SK-N-SH (cell line): ENCODE results near the gene MVB12A. TPM values are rescaled to one million over a fixed set of nuclear protein-coding genes. Genes with fewer than 3 reads are reported as not detected.

Source experiments
- CTCF ChIA-PET: fragments of 300-600, 350-600 bp; formaldehyde crosslinking; extraction: SDS; loops from one replicate; lab custom pipeline; 2021; lab: Yijun Ruan, JAX
- POLR2A ChIA-PET: fragments of 350-600 bp; sonication (Branson Sonifier 250); formaldehyde crosslinking; extraction: SDS; loops from one replicate; lab custom pipeline; 2020; ENCODE audit warnings: antibody characterized with exemption, inconsistent platforms; lab: Yijun Ruan, JAX
- DNase-seq: peaks from one replicate; pipeline ENCODE4 v3.0.0; 2012
- H2AFZ ChIP-seq: fragments of 200-600 bp; sonication (generic); 2 replicates; pipeline ENCODE4 v1.8.1; 2016; ENCODE audit warnings: antibody characterized with exemption, mild to moderate bottlenecking, low read depth
- H3F3A ChIP-seq: fragments of 200-600 bp; sonication (generic); replicated peaks from 2 replicates; pipeline ENCODE3; 2016; ENCODE audit warnings: antibody characterized with exemption, mild to moderate bottlenecking; ENCODE audit not compliant: insufficient read depth
- H3K27ac ChIP-seq, 2 experiments: fragments of 200-500 bp in 1 of 2; fragments of 200-600 bp in 1 of 2; sonication (Bioruptor generic) in 1 of 2; sonication (generic), shearing (Covaris generic) in 1 of 2; 2 replicates each; pipeline versions ENCODE4 v1.5.1 to v1.6.1; 2014 to 2016; ENCODE audit warnings: low read depth in 2 of 2, inconsistent platforms in 1 of 2, low read length in 1 of 2, mild to moderate bottlenecking in 1 of 2, mixed read lengths in 1 of 2
- H3K27me3 ChIP-seq: fragments of 200-600 bp; sonication (generic), shearing (Covaris generic); 2 replicates; pipeline ENCODE4 v1.6.1; 2016; ENCODE audit warnings: mixed run types; ENCODE audit not compliant: insufficient read depth
- H3K36me3 ChIP-seq, 2 experiments: fragments of 200-500 bp in 1 of 2; fragments of 200-600 bp in 1 of 2; sonication (Bioruptor generic) in 1 of 2; sonication (generic) in 1 of 2; replicated peaks in 1 of 2; 2 replicates each; pipeline versions ENCODE3 to v1.5.1; 2014 to 2016; ENCODE audit warnings: low read length in 1 of 2, mild to moderate bottlenecking in 1 of 2; ENCODE audit not compliant: insufficient read depth in 2 of 2, control insufficient read depth in 1 of 2
- H3K4me1 ChIP-seq, 2 experiments: fragments of 200-500 bp in 1 of 2; fragments of 200-600 bp in 1 of 2; sonication (Bioruptor generic) in 1 of 2; sonication (generic), shearing (Covaris generic) in 1 of 2; 2 replicates each; pipeline versions ENCODE4 v1.5.1 to v1.6.1; 2014 to 2016; ENCODE audit warnings: low read depth in 1 of 2, low read length in 1 of 2, mixed run types in 1 of 2; ENCODE audit not compliant: insufficient read depth in 2 of 2, control insufficient read depth in 1 of 2
- H3K4me2 ChIP-seq: fragments of 200-600 bp; sonication (generic), shearing (Covaris generic); 2 replicates; pipeline ENCODE4 v1.6.1; 2017; ENCODE audit warnings: mixed run types
- H3K4me3 ChIP-seq, 2 experiments: fragments of 200-500 bp in 1 of 2; fragments of 200-600 bp in 1 of 2; sonication (Bioruptor generic) in 1 of 2; sonication (generic), shearing (Covaris generic) in 1 of 2; 2 replicates each; pipeline versions ENCODE4 v1.5.1 to v1.8.1; 2014 to 2016; ENCODE audit warnings: low read depth in 2 of 2, inconsistent platforms in 1 of 2, low read length in 1 of 2, mild to moderate bottlenecking in 1 of 2, mixed read lengths in 1 of 2, moderate library complexity in 1 of 2
- H3K79me2 ChIP-seq: fragments of 200-600 bp; sonication (generic); 2 replicates; pipeline ENCODE4 v1.8.1; 2017; ENCODE audit warnings: mild to moderate bottlenecking; ENCODE audit not compliant: insufficient read depth
- H3K9ac ChIP-seq: fragments of 200-600 bp; sonication (generic); 2 replicates; pipeline ENCODE4 v1.6.1; 2017; ENCODE audit warnings: mixed run types
- H3K9me2 ChIP-seq: fragments of 200-600 bp; sonication (generic); 2 replicates; pipeline ENCODE4 v1.6.1; 2017; ENCODE audit warnings: mixed run types
- H3K9me3 ChIP-seq: fragments of 200-600 bp; sonication (generic); 2 replicates; pipeline ENCODE4 v1.6.1; 2017; ENCODE audit warnings: mixed run types, mild to moderate bottlenecking, moderate library complexity
- H4K20me1 ChIP-seq: fragments of 200-600 bp; sonication (generic); 2 replicates; pipeline ENCODE4 v1.6.1; 2017; ENCODE audit warnings: mild to moderate bottlenecking, mixed run types; ENCODE audit not compliant: insufficient read depth
- ELF1 ChIP-seq: IDR thresholded peaks from 2 replicates; pipeline ENCODE4 v1.4.0; 2012
- FOSL2 ChIP-seq: IDR thresholded peaks from 2 replicates; pipeline ENCODE4 v1.4.0; 2012; ENCODE audit warnings: low read depth, mild to moderate bottlenecking, moderate library complexity, borderline replicate concordance
- FOXM1 ChIP-seq: IDR thresholded peaks from 2 replicates; pipeline ENCODE4 v1.4.0; 2012; ENCODE audit warnings: low read depth, mild to moderate bottlenecking
- GABPA ChIP-seq: IDR thresholded peaks from 2 replicates; pipeline ENCODE4 v1.4.0; 2012; ENCODE audit warnings: low read depth, mild to moderate bottlenecking
- MXI1 ChIP-seq: IDR thresholded peaks from 2 replicates; pipeline ENCODE4 v1.6.1; 2012; ENCODE audit warnings: mild to moderate bottlenecking, low read depth, low read length, improper control_type of control experiment
- NFIC ChIP-seq: IDR thresholded peaks from 2 replicates; pipeline ENCODE4 v1.4.0; 2012; ENCODE audit warnings: borderline replicate concordance
- NRF1 ChIP-seq: IDR thresholded peaks from 2 replicates; pipeline ENCODE4 v1.6.1; 2012; ENCODE audit warnings: low read depth, mild to moderate bottlenecking, low read length
- POLR2AphosphoS5 ChIP-seq: IDR thresholded peaks from 2 replicates; pipeline ENCODE4 v1.6.1; 2012; ENCODE audit warnings: low read depth, low read length
- RFX5 ChIP-seq: IDR thresholded peaks from 2 replicates; pipeline ENCODE4 v1.6.1; 2012; ENCODE audit warnings: mild to moderate bottlenecking, improper control_type of control experiment, low read length
- RXRA ChIP-seq: IDR thresholded peaks from 2 replicates; pipeline ENCODE4 v1.4.0; 2012; ENCODE audit warnings: low read depth, mild to moderate bottlenecking, borderline replicate concordance
- SMC3 ChIP-seq: IDR thresholded peaks from 2 replicates; pipeline ENCODE4 v1.6.1; 2012; ENCODE audit warnings: low read depth, low read length, improper control_type of control experiment
- TEAD4 ChIP-seq: IDR thresholded peaks from 2 replicates; pipeline ENCODE4 v1.4.0; 2012; ENCODE audit warnings: mild to moderate bottlenecking, borderline replicate concordance; ENCODE audit not compliant: insufficient read depth
- WGBS: methylation state at CpG from one replicate; pipeline ENCODE4 v1.1.6; 2017; ENCODE audit warnings: low lambda C conversion rate; 5-methylcytosine and 5-hydroxymethylcytosine counted together
- polyA plus RNA-seq, 3 experiments: library from polyadenylated mRNA; depleted of rRNA; stranded (reverse); fragments of >200 nt; gene quantifications; 2 replicates each; pipeline ENCODE4 v1.2.3, GENCODE V29; 2012
- TF ChIP-seq, protein P1 (sequence below): IDR thresholded peaks from 2 replicates; pipeline ENCODE4 v1.6.1; 2012; ENCODE audit warnings: mild to moderate bottlenecking, low read depth, low read length, moderate library complexity
- TF ChIP-seq, protein P2 (sequence below): IDR thresholded peaks from 2 replicates; pipeline ENCODE4; 2012
- TF ChIP-seq, protein P3 (sequence below): IDR thresholded peaks from 2 replicates; pipeline ENCODE4 v1.4.0; 2012; ENCODE audit warnings: low read depth
- TF ChIP-seq, protein P4 (sequence below): IDR thresholded peaks from 2 replicates; pipeline ENCODE4 v1.4.0; 2012; ENCODE audit warnings: low read depth, borderline replicate concordance

MVB12A gene
- polyA plus RNA-seq, 1 of the 3 experiments (the other 2 are of a cell fraction) = 63.9 TPM

DNA sequence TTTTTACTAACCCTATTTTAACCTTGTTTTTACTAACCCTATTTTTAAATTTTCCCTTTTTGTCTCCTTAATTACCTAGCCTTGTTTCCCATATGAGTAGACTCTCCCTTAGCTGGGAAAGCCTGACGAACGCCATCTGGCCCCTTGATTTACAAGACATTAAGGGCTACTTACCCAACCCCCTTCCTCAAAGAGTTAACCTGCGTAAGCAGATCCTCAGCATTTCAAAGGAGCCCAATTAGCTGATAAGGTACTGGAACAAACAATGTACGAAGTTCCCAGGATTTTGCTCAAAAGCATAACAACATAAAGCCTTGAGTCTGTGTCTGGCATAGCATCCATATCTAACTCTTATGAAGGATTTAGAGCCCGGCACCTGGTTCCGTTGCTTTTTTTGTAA, 4.7 kb upstream of the MVB12A start:
- CTCF ChIA-PET = interaction anchor here (1.1 kb wide), 1 partner anchor 24 kb away, joined by 3 read pairs; no protein-coding TSS in a partner anchor
- TF ChIP-seq POLR2AphosphoS5 (no peak), RFX5 (no peak), SMC3 (no peak), NRF1 (no peak), FOSL2 (no peak), FOXM1 (no peak), TEAD4 (no peak), ELF1 (no peak), MXI1 (no peak), RXRA (no peak)
- TF ChIP-seq, protein P1, sequence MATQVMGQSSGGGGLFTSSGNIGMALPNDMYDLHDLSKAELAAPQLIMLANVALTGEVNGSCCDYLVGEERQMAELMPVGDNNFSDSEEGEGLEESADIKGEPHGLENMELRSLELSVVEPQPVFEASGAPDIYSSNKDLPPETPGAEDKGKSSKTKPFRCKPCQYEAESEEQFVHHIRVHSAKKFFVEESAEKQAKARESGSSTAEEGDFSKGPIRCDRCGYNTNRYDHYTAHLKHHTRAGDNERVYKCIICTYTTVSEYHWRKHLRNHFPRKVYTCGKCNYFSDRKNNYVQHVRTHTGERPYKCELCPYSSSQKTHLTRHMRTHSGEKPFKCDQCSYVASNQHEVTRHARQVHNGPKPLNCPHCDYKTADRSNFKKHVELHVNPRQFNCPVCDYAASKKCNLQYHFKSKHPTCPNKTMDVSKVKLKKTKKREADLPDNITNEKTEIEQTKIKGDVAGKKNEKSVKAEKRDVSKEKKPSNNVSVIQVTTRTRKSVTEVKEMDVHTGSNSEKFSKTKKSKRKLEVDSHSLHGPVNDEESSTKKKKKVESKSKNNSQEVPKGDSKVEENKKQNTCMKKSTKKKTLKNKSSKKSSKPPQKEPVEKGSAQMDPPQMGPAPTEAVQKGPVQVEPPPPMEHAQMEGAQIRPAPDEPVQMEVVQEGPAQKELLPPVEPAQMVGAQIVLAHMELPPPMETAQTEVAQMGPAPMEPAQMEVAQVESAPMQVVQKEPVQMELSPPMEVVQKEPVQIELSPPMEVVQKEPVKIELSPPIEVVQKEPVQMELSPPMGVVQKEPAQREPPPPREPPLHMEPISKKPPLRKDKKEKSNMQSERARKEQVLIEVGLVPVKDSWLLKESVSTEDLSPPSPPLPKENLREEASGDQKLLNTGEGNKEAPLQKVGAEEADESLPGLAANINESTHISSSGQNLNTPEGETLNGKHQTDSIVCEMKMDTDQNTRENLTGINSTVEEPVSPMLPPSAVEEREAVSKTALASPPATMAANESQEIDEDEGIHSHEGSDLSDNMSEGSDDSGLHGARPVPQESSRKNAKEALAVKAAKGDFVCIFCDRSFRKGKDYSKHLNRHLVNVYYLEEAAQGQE = no peak
- TF ChIP-seq, protein P2, sequence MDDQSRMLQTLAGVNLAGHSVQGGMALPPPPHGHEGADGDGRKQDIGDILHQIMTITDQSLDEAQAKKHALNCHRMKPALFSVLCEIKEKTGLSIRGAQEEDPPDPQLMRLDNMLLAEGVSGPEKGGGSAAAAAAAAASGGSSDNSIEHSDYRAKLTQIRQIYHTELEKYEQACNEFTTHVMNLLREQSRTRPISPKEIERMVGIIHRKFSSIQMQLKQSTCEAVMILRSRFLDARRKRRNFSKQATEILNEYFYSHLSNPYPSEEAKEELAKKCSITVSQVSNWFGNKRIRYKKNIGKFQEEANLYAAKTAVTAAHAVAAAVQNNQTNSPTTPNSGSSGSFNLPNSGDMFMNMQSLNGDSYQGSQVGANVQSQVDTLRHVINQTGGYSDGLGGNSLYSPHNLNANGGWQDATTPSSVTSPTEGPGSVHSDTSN = no peak
- TF ChIP-seq, protein P3, sequence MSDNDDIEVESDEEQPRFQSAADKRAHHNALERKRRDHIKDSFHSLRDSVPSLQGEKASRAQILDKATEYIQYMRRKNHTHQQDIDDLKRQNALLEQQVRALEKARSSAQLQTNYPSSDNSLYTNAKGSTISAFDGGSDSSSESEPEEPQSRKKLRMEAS = no peak
- TF ChIP-seq, all 33 proteins: peak for 0
- no peak overlapping the region for H2AFZ ChIP-seq

DNA sequence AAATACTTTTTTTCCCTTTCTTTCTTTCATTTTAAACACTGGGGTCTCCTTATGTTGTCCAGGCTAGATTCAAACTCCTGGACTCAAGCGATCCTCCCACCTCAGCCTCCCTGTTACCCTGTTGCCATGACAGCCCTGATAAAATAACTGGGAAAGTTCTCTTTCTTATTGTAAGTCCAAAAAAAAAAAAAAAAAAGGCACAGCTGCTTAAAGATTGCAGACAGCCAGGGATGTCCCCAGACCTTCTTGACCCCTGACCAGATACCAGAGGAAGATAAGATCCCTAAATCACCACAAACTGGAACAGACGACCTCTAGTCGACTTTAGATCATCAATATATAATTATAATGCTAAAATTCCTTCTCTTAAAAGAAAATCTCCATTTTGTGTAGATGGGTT, 1.1 kb upstream of the MVB12A start:
- H3K4me2 ChIP-seq = peak overlapping the region; percentile 83
- H3K9me3 ChIP-seq = no peaks in the 10 kb centered on the region
- H3K36me3 ChIP-seq = peaks cover 3 to 7% of the 10 kb centered on the region in 2 experiments
- CTCF ChIA-PET = interaction anchor here (1.2 to 3.5 kb wide), 4 partner anchors 28 to 52 kb away, joined by 3 to 11 read pairs (median 6); no protein-coding TSS in a partner anchor
- H3F3A ChIP-seq = peaks cover 7% of the 10 kb centered on the region
- H3K4me3 ChIP-seq = peak overlapping the region in 1 of 2 experiments; percentile 75; a peak in 2 of 4 replicates
- no peak overlapping the region for H3K27ac ChIP-seq
- no peaks in the 10 kb centered on the region for H4K20me1 ChIP-seq
- H3K9ac ChIP-seq = no peak overlapping the region
- H3K4me1 ChIP-seq = peaks cover 0 to 8% of the 10 kb centered on the region in 2 experiments; a peak in 1 of 4 replicates
- POLR2A ChIA-PET = no interaction called here
- TF ChIP-seq MXI1 (no peak), GABPA (no peak), RXRA (no peak), FOSL2 (no peak), NFIC (no peak)
- TF ChIP-seq, protein P4, sequence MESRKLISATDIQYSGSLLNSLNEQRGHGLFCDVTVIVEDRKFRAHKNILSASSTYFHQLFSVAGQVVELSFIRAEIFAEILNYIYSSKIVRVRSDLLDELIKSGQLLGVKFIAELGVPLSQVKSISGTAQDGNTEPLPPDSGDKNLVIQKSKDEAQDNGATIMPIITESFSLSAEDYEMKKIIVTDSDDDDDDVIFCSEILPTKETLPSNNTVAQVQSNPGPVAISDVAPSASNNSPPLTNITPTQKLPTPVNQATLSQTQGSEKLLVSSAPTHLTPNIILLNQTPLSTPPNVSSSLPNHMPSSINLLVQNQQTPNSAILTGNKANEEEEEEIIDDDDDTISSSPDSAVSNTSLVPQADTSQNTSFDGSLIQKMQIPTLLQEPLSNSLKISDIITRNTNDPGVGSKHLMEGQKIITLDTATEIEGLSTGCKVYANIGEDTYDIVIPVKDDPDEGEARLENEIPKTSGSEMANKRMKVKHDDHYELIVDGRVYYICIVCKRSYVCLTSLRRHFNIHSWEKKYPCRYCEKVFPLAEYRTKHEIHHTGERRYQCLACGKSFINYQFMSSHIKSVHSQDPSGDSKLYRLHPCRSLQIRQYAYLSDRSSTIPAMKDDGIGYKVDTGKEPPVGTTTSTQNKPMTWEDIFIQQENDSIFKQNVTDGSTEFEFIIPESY = no peak
- TF ChIP-seq, protein P1 = no peak
- no peak for DNase-seq
- WGBS = 79% methylated on average over 3 of the region's 3 CpGs
- H2AFZ ChIP-seq = peak overlapping the region; percentile 99; the same call in 1 of the 2 replicates
- H3K79me2 ChIP-seq = no peaks in the 10 kb centered on the region
- H3K27me3 ChIP-seq = no peaks in the 10 kb centered on the region
- H3K9me2 ChIP-seq = no peaks in the 10 kb centered on the region

More for the DNA sequence above, 4.7 kb upstream of the MVB12A start:
- H3F3A ChIP-seq = peaks cover 7% of the 10 kb centered on the region
- no peaks in the 10 kb centered on the region for H3K79me2 ChIP-seq
- no peaks in the 10 kb centered on the region for H3K9me3 ChIP-seq
- H4K20me1 ChIP-seq = no peaks in the 10 kb centered on the region
- POLR2A ChIA-PET = no interaction called here
- peaks cover 0 to 11% of the 10 kb centered on the region in 2 experiments; a peak in 1 of 4 replicates for H3K4me1 ChIP-seq
- no peak overlapping the region for H3K4me3 ChIP-seq
- no peak overlapping the region for H3K4me2 ChIP-seq
- no peak overlapping the region for H3K27ac ChIP-seq
- DNase-seq = no peak
- no peaks in the 10 kb centered on the region for H3K27me3 ChIP-seq
- 81% methylated on average over 6 of the region's 6 CpGs for WGBS
- no peaks in the 10 kb centered on the region for H3K9me2 ChIP-seq
- H3K36me3 ChIP-seq = no peaks in the 10 kb centered on the region
- H3K9ac ChIP-seq = no peak overlapping the region
